Tibial nerve (tissue), 4 donors: ENCODE data around the gene SKIL.

Source experiments
- CTCF ChIP-seq, 5 experiments: fragments of 200-600 bp in 3 of 5; fragments of 450-650 bp in 2 of 5; sonication (generic) in 3 of 5; IDR thresholded peaks; one replicate each; pipeline ENCODE4 v1.5.1; 2016 to 2019; ENCODE audit warnings: antibody characterized with exemption in 5 of 5, mild to moderate bottlenecking in 3 of 5, moderate library complexity in 2 of 5
- EP300 ChIP-seq, 2 donors: sonication (generic); formaldehyde crosslinking; IDR thresholded peaks; one replicate each; pipeline ENCODE4 v1.6.1; 2017; ENCODE audit warnings: antibody characterized with exemption in 2 of 2, mild to moderate bottlenecking in 1 of 2
- POLR2A ChIP-seq, 2 donors: fragments of 450-650 bp; IDR thresholded peaks; one replicate each; pipeline ENCODE4 v1.6.1; 2017; ENCODE audit warnings: antibody characterized with exemption in 2 of 2, mild to moderate bottlenecking in 2 of 2, moderate library complexity in 2 of 2

- TF ChIP-seq CTCF (IDR thresholded peaks at IDR 0.05) (no peak), POLR2A (IDR thresholded peaks at IDR 0.05) (no peak), EP300 (IDR thresholded peaks at IDR 0.05) (no peak)
Observed at GRCh38 chr3:170364965-170365364, 7.5 kb downstream of the SKIL start.
